Measurements from ENCODE around the gene SUSD6. TPM values are rescaled to one million over a fixed set of nuclear protein-coding genes. Genes with fewer than 3 reads are reported as not detected.

Gene SUSD6
- total RNA-seq, 1 experiment from 2014 or later: 3.7 TPM

- WGBS (ENCODE audit: extremely low coverage, insufficient read length, low lambda C conversion rate): no CpG with 5 or more reads among the region's 40 CpGs
- H2BK15ac ChIP-seq (ENCODE audit: low read depth, low read length): no peak overlapping the region
- H3T11ph ChIP-seq (ENCODE audit: low read length): no peak overlapping the region
- Mint-ChIP-seq H3K36me3 (ENCODE audit: insufficient read depth in 1 of 3, low read depth in 3 of 3) (peaks cover 15 to 30% (median 19%) of the 10 kb centered on the region in 3 experiments), H3K9me3 (peaks cover 0 to 2% of the 10 kb centered on the region in 2 experiments; a peak in 1 of 5 replicates), H3K4me1 (peaks cover 3 to 5% of the 10 kb centered on the region in 2 experiments), H3K27me3 (ENCODE audit: low read depth) (peaks cover 25% of the 10 kb centered on the region), H3K4me3 (no peak overlapping the region), H3K27ac (no peak overlapping the region)
- no peak overlapping the region for H3K56ac ChIP-seq (ENCODE audit: insufficient read length, low read depth, low read length)
- no peak for DNase-seq
- H3K9ac ChIP-seq (ENCODE audit: extremely low read depth, insufficient read length, low read length): no peak overlapping the region
- TF ChIP-seq CTCF (conservative IDR thresholded peaks at IDR 0.05): no peak
- H2BK5ac ChIP-seq (ENCODE audit: insufficient read length, low read length): no peak overlapping the region
- no peak overlapping the region for H2BK120ac ChIP-seq (ENCODE audit: low read depth, low read length, poor library complexity, severe bottlenecking)
- no peak overlapping the region for H4K5ac ChIP-seq (ENCODE audit: insufficient read length, low read depth, low read length)
- H3K4ac ChIP-seq (ENCODE audit: low read depth, low read length): no peak overlapping the region
- no peaks in the 10 kb centered on the region for H3K79me2 ChIP-seq (ENCODE audit: insufficient read depth, low read length)
- H3K4me1 ChIP-seq (ENCODE audit: insufficient read depth, low read length): no peaks in the 10 kb centered on the region
- no peaks in the 10 kb centered on the region for H3K79me1 ChIP-seq (ENCODE audit: insufficient read depth, low read depth, low read length, poor library complexity, severe bottlenecking)
- no peak overlapping the region for H2BK12ac ChIP-seq (ENCODE audit: insufficient read length, low read depth, low read length)
- H3K9me3 ChIP-seq (ENCODE audit: control insufficient read depth, low read depth, low read length): no peaks in the 10 kb centered on the region
- no peak overlapping the region for H3K4me2 ChIP-seq (ENCODE audit: insufficient read depth, insufficient read length, low read length)
- peaks cover 12% of the 10 kb centered on the region; the same call in 1 of the 2 replicates for H3K27me3 ChIP-seq (ENCODE audit: insufficient read depth, low read length)
- H3K14ac ChIP-seq (ENCODE audit: insufficient read depth, low read length): no peak overlapping the region
- H3K18ac ChIP-seq (ENCODE audit: insufficient read length, low read depth, low read length): no peak overlapping the region
- no peaks in the 10 kb centered on the region for H4K20me1 ChIP-seq (ENCODE audit: control insufficient read depth, insufficient read depth, insufficient read length)
- H4K8ac ChIP-seq (replicated peaks; ENCODE audit: insufficient read length, low read depth, low read length): no peak overlapping the region
- H2BK20ac ChIP-seq (ENCODE audit: low read depth, low read length, poor library complexity, severe bottlenecking): no peak overlapping the region
- H2AK5ac ChIP-seq (ENCODE audit: insufficient read length, low read length): no peak overlapping the region
- H3K23me2 ChIP-seq (ENCODE audit: insufficient read length, low read depth, low read length, poor library complexity, severe bottlenecking): peaks cover 3% of the 10 kb centered on the region
- H2AFZ ChIP-seq (ENCODE audit: low read length): no peak overlapping the region
- H3K27ac ChIP-seq (ENCODE audit: insufficient read length, low read depth, low read length): no peak overlapping the region
- no peak overlapping the region for H3K23ac ChIP-seq (ENCODE audit: insufficient read length, low read depth, low read length)
- H4K91ac ChIP-seq (ENCODE audit: insufficient read length, low read depth, low read length): no peak overlapping the region
Measured at GRCh38 chr14:69572841-69573135, 38.6 kb upstream of the SUSD6 start.
